OCI-LY3 (cell line): ENCODE measurements around the gene FREY1.

Source experiments
- CTCF ChIP-seq: fragments of 200-600, 300-600 bp; sonication (generic); IDR thresholded peaks from 2 replicates; pipeline ENCODE4 v1.5.1; 2014; ENCODE audit warnings: antibody characterized with exemption, low read length, low read depth
- EZH2phosphoT487 ChIP-seq: fragments of 200-600 bp; shearing (Covaris generic); IDR thresholded peaks from 2 replicates; pipeline ENCODE4 v1.6.1; 2018; ENCODE audit warnings: antibody characterized with exemption, mixed run types, low read depth

GRCh38 chr11:45869551-45869950 lies 37.5 kb downstream of the FREY1 start:
- TF ChIP-seq CTCF (no peak), EZH2phosphoT487 (no peak)
